IPS-NIHi11 (cell line): ENCODE measurements around the gene VSTM5.
"Not testable (repeated sequence)": the region's sequence is repeated elsewhere in the genome, so short reads cannot be mapped to it uniquely, and the experiment has no call there.

Experiments used
- DNase-seq: peaks from one replicate; pipeline ENCODE4 v3.0.0; 2012; ENCODE audit warnings: mixed read lengths, low spot score

Gene VSTM5

DNA sequence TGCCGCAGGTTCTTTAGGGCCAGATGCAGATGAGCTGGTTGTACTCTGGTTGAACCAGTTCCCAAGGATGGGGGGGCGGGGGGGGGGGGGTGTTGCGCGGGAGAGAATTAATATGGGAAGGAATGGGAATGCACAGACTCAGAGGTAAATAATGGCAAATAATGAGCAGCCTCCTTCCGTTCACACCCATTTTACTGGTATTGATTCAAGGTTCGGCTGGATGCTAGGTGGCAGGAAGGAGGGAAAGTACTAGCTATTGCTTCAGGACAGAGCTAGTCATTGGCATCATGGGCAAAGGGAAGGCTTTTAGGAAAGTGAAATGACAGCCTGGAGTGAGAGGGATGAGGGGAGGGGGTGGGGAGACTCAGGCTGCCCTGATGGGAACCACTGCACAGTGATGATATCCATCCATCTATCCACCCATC, at the start of gene VSTM5:
TSS of gene VSTM5 (minus strand) at position 25 of the 425 bp plus-strand sequence. CDS start 116 bp downstream, outside the sequence.
- DNase-seq: no peak

DNA sequence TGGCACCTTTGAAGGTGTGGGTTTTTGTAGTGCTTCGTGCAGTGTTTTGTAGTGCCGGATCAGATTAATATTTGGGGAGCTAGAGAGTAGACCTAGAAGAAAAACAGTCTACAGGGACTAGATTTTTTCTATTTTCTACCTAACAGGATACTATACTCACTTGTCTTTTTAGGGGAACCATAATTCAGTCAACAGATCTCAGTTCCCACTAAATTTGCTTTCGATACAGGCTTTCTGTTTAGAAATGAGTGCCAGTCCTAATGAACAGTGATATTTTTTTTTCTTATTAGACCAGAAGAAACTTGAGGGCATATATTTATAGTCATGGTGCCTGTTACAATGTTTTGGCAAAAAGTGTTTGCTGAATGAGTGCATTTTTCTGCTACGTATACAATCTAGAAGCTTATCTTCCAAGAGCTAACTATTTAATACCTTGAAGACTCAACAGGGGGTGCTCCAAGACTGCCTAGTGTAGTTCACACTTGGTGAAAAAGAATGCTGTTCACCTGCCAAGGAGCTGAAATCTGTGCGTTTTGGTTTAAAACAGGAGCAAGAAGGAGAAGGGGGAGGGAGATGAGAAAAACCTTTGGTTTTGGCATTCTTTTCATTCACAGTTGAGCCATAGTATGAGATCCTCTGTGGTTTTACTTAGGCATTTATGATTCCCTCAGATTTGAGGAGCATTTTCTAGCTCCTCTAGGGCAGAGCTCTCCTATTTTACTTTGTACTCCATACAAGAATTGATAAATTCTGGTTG, 44.9 kb upstream of the VSTM5 start:
- DNase-seq: peak; percentile 50

DNA sequence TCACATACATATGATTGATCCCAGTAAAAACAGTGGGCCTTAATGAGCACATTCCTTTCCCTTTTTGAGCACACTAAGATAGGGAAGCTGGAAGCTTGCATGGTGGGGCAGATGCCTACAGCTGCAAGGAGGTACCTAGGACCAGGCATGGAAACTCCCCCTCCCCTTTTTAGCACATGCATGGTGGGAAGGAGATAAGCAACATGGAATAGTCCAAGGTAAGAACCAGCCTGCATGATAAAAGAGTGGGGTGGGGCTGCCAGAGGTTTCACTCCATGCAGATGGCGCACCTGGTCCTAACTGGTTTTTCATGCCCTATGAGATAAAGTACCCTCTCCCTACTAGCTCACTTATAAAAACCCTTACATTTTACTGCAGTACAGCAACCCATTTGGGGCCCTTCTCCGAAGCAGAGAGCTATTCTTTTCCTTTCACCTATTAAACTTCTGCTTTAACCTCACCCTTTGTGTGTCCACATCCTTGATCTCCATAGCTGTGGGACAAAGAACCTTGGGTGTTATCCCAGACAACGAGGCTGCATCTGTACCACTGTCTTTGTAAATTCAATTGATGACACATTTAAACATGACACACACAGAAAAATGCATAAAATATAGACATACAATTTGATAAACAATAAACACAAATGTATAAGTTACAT, 40.1 kb upstream of the VSTM5 start:
- DNase-seq: no peak

- DNase-seq: no peak
Measured at GRCh38 chr11:93887111-93887510, 36.7 kb upstream of the VSTM5 start.

GRCh38 chr11:93879114-93879513, 28.7 kb upstream of the VSTM5 start:
- DNase-seq: not testable (repeated sequence)

DNA sequence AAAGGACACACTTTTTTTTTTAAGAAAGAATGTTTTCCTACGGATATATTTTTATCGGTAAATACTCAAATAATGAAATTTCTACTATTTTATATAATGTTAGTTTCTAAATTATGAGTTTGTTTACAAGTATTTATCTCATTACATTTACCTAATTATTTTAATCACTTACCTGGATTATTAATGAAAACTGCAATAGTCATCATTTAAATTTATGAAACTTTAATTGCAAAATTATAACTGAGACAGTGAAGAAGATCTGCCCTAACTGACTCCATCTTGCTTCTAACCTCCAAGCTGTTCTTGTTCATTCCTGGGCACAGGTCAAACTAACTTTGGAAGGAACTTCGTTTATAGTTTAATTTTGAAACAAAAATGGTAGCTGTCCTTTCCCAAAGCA, 25.2 kb upstream of the VSTM5 start:
- DNase-seq: no peak

- DNase-seq: no peak
Measured at GRCh38 chr11:93871526-93871925, 21.1 kb upstream of the VSTM5 start.

DNA sequence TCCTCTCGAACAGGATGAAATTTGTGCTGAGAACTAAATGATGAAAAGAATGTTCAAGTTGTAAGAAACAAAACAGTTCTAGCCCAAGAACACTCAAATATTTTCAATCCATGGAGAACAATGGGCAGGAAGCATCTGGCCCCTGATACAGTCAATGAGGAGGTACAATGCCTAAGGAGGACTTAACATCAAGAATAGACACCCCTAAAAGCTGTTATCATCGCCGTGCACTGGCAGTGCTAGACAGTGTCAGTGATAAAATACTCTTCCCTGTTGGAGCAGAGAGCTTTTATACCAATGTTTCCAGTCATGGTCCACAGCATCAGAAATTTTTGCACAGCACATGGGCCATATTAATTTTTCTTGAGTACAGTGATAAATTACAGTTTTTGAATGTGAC, 20.2 kb upstream of the VSTM5 start:
- DNase-seq: no peak

DNA sequence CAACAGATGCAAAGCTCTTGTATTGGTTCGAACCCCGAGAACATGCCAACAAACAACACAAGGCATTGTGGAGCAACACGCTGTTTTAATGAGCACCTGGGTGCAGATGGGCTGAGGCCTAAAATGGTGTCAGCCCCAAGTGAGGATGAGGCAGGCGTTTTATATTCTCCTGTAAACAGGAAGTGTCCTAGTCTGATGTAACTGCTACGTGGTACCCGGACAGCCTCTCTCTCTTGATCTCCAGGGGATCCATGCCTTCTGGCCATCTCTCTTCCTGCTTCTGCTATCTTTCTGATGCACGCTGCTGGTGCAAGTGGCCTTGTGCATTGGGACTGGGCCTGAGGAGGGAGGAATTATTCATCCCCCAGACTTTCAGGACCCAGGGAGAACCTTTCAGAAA, 19.4 kb upstream of the VSTM5 start:
- no peak for DNase-seq

GRCh38 chr11:93868404-93868803, 18.0 kb upstream of the VSTM5 start:
- DNase-seq: peak; percentile 25

- DNase-seq: no peak
Measured at GRCh38 chr11:93861808-93862207, 11.4 kb upstream of the VSTM5 start.

DNA sequence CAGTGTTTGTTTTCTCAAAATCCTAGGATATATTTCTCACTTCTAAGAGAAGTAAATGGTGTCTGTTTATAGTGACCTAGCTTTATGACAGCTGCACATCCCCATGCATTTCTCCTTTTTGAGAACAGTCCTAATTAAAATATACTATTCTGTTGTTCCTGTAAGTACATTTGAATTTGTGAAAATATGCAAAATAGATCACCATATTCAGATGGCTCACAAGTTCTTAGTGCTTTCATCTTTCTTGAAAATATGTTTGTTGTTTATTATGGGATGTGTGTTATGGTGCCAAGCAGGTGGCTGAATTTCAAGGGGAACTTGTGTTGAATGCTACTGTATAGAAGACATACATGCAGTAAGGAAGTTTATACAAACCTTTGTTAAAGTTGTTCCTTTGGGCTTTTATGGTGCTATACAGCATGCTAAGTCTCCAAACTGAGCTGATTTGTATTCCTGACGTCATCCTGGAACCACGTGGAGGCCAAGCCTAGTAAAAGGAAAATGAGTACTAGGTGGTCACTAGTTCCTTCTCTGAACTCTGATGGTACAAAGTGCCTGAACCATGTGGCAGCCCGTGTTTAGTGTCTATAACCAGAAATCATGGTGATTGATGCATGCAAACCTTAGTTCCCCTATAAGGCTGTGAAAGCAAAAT, 7.8 kb upstream of the VSTM5 start:
- no peak for DNase-seq

GRCh38 chr11:93857413-93858120, 7.1 kb upstream of the VSTM5 start:
- DNase-seq: no peak

GRCh38 chr11:93852242-93852641, 1.8 kb upstream of the VSTM5 start:
- no peak for DNase-seq

DNA sequence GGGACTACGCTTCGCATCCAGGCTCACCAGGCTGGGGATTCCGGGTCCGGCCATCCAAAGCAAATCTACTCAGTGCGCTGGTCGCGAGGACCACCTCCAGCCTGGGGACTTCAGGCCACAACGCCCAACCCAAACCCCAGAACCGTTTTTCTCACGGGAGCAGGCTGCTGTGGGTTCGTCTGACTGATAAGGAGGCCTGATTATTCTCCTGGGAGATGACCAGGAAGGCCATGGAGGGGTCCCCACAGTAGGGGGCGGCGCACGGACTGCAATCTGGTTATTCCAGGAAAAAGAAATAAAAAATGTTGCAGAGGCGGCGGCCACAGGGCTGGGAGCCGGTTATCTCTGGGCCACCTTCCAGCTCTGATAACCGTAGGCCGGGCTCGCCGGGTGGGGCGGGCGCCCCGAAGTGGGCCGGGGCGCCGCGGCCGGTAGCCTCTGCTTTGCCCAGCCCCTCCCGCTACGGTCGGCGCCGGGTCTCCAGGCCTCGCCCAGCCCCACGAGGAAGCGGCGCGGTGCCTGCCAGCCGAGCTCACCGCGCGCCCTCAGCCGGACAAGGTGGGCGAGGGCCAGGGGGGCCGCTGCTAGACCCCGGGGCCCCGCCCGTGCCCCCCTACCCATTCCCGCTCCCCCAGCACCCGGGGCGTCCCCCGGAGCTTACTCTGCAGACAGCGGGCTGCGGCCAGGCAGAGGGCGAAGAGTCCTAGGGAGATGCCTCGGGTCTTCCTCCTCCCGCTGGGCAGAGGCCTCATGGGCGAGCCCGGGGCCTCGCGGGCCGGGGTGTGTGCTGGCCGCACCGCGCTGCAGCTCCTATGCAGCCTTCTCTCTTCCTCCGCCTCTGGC, 446 bp downstream of the VSTM5 start:
- DNase-seq: peak; percentile 59

- DNase-seq: no peak
Measured at GRCh38 chr11:93849201-93849600, 1.2 kb downstream of the VSTM5 start.

GRCh38 chr11:93846411-93846810, 4.0 kb downstream of the VSTM5 start:
- no peak for DNase-seq

- no peak for DNase-seq
Measured at GRCh38 chr11:93845181-93846092, 5.0 kb downstream of the VSTM5 start.

DNA sequence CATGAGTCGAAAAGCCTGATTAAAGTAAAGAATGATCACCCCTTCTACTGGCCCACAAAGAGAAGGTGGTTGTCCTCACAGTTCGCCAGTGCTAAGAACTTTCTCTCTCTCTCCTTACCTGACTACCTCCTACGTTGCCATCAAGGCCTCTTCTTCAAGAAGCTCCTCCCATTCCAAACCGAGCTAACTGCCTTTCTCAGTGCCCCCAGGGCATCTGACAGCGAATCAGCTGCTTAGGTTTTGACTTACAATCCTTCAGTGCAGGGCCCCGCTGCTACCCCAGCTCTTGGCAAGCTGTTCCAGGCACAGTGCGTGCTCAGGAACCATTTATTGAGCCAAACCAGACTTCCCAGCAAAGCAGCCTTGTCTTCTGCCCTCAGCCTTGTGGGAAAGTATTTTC, 5.8 kb downstream of the VSTM5 start:
- DNase-seq: peak; percentile 38

- DNase-seq: no peak
Measured at GRCh38 chr11:93843906-93844305, 6.5 kb downstream of the VSTM5 start.
